Retina (tissue), 1 donor: Measurements from ENCODE around the gene PACRG.
"Not testable (repeated sequence)": the region's sequence is repeated elsewhere in the genome, so short reads cannot be mapped to it uniquely, and the experiment has no call there.

Source experiments
- DNase-seq: peaks from one replicate; pipeline ENCODE4 v3.0.0-alpha.2; 2016

PACRG gene

DNA sequence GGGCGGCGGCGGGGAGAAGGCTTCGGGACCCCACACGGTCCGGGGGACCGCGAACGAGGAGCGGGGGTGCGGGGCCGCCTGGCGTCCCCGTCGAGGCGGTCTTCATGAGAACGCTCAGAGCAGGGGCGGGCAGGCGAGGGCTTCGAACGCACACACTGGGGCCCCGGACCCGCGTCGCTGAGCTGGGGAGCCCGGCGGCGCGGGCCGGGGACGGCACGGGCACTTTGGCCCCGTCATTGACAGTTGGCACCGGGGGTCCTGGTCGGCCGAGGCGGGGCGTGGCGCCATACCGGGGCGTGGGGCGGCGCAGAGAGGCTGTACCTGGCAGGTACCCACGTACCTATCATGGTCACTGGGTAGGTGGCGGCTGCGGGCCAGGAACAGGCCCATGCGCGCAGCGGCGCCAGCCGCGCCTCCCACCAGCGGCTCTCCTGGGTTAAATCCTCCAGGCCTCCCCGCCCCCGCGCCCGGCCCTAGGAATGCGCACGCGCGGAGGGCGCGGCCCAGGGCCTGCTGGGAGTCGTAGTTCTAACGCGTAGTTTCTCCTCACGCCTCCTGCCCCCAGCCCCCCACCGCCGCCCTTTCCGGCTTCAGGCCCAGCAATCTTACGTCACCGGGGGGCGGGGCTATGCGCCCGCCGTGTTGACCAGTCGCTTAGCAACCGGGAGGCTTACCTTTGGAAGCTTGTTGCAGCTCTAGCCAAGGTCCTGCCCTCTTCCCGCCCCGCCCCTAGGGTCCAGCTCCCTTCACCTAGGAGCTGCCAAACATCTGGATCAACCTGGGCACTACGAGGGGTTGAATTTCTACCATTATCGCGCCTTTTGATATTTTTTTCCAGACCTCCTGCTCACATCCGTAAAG is at the start of gene PACRG, which contains the start of gene PRKN:
Gene PACRG (plus strand): TSS at position 653 of the 861 bp plus-strand sequence.
Gene PRKN (minus strand): TSS at position 445 of the 861 bp plus-strand sequence.
- DNase-seq: peak; percentile 99

DNA sequence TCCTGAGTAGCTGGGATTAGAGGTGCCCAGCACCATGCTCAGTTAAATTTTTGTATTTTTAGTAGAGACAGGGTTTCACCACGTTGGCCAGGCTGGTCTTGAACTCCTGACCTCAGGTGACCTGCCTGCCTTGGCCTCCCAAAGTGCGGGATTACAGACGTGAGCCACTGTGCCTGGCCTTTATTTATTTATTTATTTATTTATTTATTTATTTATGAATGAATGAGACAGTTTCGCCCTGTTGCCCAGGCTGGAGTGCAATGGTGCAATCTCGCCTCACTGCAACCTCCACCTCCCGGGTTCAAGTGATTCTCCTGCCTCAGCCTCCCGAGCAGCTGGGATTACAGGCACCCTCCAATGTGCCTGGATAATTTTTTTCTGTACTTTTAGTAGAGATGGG is 48.9 kb upstream of the PACRG start:
- not testable (repeated sequence) for DNase-seq

DNA sequence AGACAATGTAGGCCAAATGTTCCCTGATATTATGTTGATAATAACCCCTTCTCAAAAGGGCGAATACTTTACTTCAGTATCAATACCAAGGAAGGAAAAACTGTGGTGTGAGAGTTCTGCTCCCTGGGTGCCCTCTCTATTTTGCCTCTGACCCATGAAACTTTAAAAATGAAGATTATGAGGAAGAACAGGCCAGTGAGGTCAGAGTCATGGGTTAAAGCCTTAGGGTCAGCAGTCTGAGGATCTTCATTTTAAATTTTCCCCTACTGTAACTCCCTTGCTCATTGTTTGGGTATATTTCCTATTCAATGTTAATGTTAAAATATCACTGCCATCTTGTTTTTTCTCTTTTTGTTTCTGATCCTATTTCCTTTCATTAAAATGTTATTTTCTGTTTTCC is 48.1 kb upstream of the PACRG start:
- no peak for DNase-seq

DNA sequence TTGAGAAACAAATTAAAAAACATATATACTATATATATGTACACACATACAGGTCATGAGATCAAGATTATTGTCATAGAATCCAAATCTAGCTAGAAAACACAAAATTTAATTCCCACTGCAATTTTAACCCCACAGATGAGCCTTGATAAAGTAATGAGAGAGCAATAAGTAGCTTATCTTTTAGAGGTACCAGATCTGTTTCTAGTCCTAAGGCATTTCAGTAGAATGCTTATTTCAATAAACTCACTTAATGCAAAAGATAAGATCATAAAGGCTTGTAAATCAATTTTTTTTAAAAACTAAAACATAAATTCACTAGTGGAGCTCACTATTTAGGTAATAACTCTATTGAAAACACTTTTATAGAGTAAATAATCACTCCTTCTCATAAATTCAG is 47.4 kb upstream of the PACRG start:
- DNase-seq: no peak

DNA sequence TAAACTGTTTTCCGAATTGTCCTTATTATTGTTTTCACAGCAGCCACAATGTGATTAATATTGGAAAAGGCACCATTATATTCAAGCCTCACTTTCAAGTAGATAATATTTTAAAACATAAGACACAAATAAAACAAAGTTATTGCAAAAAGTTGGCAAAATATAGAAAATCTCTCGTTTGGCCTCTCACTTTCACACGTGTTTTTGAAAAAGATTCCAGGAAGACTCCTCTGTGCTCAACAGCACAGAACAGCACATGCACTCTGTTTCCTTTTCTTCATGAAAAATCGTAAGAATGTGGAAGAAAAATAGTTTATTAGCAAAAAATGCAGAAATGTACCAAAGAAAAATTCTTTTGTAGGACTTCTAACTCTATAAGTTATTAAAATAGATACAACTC is 46.9 kb upstream of the PACRG start:
- no peak for DNase-seq

DNA sequence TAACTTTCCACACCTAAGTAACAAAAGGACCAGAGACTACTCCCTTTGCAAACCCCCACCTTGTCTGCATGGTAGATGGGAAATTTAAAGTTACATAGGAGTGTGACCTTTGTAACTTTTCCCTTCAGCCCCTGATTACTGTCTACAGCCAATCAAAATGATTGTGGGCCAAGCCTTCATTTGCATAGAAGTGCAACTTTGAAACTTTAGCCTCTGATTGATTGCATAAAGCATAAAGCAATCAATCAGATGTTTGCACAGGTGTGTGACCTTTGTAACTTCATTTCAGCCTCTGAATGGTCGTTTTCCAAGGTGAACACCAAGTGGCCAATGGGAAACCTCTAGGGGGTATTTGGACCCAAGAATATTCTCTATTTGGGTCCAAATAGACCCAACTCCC is 46.3 kb upstream of the PACRG start:
- no peak for DNase-seq

DNA sequence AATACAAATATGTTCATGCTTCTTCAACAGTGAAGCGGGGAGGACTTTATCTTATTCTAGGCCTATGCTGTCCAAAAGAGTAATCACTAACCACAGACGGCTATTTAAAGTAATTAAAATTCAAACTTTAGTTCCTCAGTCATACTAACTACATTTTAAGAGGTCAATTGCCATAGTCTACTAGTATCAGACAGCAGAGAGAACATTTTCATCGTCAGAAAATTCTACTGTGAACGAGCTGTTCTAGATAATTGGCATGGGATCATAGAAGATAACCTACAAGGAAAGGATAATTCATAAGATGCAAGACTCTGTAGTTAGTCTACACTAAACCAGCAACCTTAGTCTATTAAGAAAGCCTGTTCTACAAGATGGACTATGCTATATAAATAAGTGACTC is 44.6 kb upstream of the PACRG start:
- no peak for DNase-seq

DNA sequence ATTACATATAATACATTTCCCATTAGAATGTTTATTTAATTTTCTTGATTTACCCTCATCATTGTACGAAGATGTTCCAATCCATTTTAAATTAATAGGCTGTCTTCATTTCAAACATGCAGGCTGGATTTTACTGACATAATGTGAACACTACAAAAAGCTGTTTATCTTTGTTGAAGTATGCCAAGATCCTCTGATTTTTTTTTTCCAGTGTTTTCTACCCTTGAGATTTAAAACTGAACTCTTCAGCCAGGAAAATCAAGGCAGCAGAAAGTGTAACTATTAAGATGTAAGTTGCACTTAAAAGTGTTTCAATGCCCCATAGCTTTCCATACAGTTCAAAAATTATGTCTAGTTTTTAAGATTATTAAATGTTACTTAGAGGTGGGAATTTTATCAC is 43.7 kb upstream of the PACRG start:
- DNase-seq: no peak

DNA sequence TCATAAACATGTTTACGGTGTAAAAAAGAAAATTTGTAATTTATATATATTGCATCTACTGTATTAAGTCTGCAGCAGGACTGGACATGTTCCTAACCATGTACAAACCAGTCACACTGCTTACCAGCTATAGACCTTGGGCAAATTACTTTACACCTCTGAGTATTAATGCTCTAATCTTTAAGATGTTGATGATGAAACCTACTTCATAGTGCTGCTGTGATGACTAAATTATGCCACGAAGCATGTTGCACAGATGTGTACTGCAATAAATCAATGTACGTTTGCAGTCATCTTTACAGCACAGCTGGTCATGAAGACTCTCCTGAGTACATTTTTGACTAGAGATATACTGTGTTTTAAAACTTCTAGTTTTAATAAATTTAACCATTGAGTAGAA is 42.8 kb upstream of the PACRG start:
- no peak for DNase-seq

DNA sequence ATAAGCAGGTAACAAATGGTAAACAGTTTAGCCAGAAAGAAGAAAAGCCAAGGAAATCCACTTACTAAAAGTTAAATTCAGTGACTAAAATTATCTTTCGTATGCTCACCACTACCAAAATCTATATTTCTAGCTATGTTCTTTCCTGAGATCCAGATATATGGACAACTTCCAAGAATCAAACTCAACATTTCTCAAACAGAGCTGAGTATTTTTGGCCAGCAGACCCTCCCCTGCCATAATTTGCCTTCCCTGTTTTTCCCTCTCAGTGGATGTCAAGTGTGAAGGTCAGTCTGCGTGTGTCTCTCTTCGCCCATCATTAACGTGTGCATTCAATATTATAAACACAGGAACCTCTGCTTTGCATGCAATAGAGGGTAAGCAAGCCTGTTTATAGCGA is 42.2 kb upstream of the PACRG start:
- DNase-seq: no peak

DNA sequence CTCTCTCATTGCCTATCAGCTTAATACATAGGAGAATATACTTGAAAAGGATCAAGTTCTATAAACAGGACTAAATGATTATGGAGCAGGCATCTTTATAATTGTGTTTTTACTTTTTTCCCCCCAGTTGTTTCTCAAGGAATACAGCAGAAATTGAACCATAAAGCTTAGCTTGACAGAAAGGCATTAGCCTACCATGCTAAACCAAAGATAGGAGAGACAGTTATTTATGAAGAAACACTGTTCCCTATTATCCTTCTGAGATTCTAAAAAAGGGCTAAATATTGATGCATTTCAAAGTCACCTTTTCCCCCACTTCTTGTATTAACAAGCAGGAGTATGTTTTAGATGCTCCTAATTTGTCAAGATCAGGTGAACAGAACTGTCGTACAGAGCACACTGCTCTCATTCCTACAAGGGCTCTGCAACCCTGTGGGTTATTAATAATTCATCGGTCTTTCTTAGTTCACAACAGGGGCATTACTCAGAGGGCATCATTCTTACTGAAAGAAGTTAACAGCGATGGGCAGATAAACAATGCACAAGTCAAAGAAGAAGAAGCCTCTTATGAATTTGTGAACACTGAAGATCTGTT is 38.9 kb upstream of the PACRG start:
- DNase-seq: peak; percentile 33

DNA sequence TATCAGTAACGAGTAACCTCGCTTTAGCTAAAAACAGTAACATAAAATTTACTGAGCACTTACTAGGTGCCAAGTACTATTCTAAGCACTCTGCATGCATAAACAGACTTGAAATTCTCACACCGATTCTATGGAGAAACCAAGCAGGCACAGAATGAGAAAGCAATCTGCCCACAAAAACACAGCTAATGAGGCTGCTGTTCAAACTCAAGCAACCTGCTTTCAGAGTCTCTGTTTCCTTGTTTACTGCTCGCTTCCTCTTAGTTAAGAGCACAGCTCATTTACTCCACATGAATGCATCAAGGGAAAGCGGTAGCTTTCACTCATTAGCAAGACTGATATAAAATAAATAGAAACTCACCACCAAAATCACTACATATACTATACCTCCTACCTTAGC is 37.6 kb upstream of the PACRG start:
- no peak for DNase-seq

DNA sequence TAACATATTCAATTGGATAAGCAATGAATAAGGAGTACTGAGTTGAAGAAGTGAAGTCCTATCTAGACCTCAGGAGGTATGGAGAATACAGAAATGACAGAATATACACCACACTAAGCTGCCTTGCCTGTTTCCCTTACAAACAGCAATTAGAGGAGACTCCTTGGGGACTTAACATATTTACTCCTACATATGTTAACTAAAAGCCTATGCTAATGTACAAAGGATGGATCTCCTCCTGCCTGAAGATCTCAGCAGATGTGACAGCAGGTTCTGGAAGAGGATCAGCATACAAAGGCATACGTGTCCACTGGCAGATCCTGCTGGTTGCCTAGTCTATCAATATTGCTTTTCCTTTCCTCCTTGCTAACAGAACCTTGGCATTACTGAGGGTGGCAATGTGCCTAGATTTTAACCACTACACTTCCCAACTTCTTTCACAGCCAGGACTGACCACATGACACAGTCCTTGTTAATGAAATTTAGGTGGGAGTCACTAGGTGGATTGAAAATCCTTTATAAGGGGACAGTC is 29.8 kb upstream of the PACRG start:
- DNase-seq: no peak

DNA sequence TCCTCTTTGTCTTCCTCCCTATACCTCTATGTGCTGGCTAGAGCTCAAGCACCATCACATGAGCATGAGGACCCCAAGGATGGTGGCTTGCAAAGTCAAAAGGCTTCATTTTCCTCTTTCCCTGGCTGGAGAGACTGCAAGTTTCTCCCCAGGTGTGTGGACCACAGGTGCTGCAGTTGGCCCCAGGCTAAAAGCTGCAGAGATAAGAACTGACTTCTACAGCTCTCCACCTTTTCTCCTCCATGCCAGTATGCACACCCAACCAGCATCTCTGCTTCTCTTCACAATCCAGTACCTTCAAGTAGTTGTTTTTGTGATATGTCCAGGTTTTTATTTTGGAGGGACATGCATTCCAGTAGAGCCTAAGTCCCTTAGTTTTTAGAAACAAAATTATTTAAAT is 29.3 kb upstream of the PACRG start:
- no peak for DNase-seq

DNA sequence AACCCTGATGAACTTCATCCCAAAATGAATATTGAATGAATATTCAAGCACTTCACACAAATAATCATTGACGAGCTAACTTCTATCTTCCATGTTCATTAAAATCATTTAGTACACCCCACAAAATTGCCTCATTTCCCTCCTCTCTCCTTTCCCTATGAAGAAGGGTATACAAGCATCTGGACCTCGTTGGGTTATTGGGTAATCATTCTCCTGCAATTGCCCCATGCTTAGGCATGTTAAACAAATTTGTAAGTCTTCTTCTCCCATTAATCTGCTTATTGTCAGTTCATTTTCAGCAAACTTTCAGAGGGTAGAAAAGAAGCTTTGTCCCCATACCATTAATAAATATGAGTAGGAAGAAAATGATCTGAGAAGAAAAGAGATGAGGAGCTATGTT is 27.8 kb upstream of the PACRG start:
- DNase-seq: no peak

DNA sequence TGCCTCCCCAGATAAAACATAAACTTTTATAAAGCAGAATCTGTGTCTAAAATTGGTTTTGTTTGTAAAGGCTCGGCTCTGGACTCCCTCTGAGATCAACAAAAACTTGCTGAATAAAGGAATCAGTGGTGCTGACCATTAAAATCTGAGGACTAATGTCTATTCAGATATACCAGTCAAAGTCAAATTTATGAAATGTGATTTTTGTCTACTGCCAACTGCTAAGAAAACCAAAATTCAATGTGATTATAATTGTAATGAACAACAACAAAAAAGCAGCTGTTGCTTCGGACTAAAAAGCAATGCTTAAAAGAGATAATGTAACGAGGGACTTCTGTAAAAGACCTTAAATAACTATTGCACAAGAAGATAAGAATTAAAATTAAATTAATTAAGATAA is 26.8 kb upstream of the PACRG start:
- DNase-seq: no peak

DNA sequence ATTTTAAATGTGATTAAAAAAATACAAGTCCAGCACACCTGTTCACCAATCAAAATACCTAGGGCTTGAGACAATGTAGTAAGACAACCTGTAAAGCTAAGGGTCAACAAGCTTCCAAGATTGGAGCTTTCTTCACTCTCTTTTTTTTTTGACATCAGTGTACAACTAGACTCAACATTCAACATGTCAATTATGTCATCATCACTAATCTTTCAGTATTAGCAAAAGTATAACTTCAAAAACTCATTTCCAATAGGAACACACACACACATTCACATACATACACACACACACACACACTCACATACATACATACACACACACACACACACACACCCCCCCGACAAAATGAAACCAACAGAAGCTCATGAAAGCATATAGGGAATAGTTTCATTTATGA is 26.2 kb upstream of the PACRG start:
- no peak for DNase-seq

DNA sequence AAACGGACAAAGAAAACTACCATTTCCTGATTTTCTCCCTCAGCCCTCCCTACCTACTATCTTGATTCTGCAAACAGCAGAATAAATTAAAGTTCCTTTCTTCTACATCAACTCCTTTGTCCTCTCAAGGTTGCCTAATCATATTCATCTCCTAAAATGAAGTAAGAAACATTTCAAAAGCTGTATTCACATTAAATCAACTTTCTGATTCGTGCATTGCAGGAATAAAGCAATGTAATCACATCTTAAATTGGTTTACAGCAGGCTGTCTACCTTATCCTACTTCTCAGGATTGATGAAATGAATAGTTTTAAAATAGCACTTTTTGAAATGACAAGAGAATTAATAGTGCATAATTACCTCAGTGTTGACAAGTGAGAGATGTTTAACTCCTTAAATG is 25.3 kb upstream of the PACRG start:
- DNase-seq: peak; percentile 11

DNA sequence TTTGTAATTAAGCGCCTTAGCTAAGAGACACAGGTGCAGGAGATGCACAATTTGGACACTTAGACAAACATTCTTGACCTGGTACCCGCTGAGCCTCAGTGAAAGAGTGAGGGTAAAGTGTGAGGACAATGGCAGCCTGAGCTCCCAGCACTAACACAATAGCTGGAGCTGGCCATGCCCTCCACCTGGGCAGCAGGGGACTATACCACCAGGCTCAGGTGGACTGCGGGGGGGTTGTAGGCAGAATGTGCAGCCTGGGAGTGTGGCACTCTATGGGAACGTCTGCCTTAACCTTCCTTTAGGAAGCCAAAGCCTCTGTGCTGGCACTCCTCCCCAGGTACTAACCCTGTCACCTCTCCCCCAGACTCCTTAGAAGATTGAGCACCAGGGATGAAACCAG is 23.8 kb upstream of the PACRG start:
- DNase-seq: peak; percentile 8

DNA sequence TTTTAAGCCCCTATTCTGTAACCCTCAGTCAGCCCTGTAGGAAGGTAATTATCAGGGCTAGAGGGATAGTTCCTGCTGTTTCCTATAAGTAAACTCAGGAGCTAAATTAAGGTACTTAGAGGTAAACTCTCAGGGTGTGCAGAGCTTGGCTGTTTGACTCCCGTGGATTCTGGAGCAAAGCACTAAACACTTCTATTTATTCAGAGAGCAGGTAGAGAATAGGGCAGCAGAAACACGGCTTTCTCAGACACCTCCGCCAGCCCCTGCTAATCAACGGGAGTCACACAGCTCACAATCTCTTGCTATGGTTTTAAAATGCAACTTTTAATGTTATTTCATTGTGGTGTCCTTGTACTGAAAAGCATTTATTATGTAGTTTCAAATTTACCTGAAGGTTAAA is 22.0 kb upstream of the PACRG start:
- DNase-seq: no peak

DNA sequence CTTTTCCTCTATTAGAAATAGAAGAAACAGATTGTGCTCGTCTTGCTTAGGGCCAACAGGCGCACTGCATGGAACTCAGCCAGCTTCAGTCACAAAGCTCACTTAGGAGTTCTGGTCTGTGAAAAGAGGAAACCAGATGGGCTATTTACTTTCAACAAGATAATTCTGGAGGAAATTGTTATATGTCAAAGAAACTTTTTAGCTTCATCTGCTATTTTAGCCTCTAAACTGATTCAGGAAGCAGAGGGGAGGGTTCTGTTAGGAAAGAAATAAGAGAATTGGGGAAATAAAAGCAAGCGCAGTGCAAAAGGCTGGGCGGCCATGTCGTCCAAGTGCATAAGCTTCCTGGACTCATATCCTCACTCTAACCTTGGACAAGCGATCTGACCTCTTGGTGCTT is 21.5 kb upstream of the PACRG start:
- no peak for DNase-seq

DNA sequence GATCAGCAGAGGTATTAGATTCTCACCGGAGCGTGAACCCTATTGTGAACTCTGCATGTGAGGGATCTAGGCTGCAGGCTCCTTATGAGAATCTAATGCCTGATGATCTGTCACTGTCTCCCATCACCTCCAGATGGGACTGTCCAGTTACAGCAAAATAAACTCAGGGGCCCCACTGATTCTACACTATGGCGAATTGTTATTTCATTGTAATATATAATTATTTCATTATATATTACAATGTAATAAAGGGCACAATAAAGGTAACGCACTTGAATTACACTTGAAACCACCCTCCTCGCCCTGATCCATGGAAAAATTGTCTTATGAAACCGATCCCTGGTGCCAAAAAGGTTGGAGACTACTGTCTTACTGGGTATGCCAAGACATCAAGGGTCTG is 18.8 kb upstream of the PACRG start:
- DNase-seq: no peak

DNA sequence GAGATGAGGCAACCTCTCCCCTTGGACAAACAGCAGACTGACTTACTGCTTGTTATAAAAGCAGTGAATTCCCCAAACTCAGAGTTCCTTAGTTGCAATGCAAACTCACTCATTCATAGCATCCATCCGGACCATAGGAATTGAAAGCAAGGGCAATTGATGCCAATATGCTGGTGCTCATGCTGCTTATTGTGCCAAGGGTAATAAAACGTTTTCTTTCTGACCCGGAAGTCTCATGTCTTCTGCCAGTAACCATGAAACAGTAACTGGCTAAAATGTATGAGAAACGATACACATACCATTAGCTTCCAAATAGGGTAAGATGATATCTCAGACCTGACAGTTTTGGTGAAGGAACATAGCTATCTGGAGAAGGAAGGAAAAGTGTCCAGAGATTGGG is 18.3 kb upstream of the PACRG start:
- no peak for DNase-seq

DNA sequence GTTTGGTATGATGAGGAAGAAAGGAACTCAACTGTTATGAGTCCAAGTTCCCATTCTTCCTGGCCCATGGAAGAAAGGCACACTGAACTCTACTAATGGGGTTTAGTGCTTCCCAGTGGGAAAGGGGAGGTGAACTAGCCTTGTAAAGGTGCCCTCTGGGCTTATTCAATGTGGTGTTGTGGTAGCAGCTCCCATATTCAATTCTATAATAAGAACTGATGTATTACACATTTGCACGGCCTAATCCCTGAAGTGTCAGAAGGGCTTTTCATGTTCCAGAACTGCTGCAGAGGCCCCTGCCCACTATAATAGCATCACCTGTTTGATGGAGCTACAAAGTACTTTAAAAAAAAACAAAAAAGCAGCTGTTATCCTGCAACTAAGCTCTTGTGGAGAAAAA is 17.4 kb upstream of the PACRG start:
- DNase-seq: no peak

DNA sequence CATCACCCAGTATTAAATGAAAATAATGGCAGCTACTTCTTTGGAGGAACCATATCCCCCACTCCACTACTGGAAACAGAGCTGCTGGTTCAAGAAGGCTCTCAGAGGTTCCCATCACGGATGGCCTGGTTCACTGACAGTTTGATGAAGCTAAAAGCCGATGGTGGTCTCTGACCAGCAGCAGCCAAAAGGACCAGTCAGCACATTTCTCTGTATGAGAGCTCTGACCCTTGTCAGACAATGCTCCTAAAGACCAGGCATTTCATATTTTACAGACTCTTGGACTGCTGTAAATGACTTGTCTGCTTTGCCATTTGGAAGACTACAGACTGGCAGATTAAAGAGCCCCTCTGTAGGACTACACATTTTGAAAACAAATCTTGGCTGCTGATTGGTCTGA is 16.8 kb upstream of the PACRG start:
- DNase-seq: no peak
